Esophagus muscularis mucosa (tissue), 3 donors: Measurements from ENCODE around the gene TGDS.

Source experiments
- CTCF ChIP-seq, 3 experiments: fragments of 200-600 bp in 2 of 3; fragments of 450-650 bp in 1 of 3; sonication (generic) in 2 of 3; IDR thresholded peaks; one replicate each; pipeline ENCODE4 v1.5.1; 2017 to 2019; ENCODE audit warnings: antibody characterized with exemption in 3 of 3, mild to moderate bottlenecking in 2 of 3, moderate library complexity in 1 of 3
- POLR2A ChIP-seq: fragments of 450-650 bp; IDR thresholded peaks from one replicate; pipeline ENCODE4 v1.6.1; 2017; ENCODE audit warnings: antibody characterized with exemption, moderate library complexity, mild to moderate bottlenecking, low read depth

DNA sequence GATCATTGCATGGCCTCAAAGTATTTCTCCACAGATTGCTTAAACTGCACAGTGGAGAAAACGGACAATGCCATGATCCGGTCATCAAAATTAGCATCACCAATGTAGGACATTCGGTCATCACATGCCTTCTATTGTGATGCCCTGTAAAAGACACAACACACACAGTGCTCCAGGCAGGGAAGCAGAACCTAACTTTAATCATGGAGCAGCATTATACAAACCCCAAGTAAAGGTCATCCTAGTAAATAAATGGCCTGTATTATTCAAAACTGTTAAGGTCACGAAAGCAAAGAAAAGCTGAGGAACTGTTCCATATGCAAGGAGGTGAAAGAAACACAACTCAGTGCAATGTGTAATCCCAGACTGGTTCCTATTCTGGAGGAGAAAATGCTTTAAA is 42.2 kb downstream of the TGDS start:
- TF ChIP-seq CTCF (IDR thresholded peaks at IDR 0.05) (no peak), POLR2A (no peak)
